HepG2 (cell line): ENCODE data around the gene ATF1. TPM values are rescaled to one million over a fixed set of nuclear protein-coding genes. Genes with fewer than 3 reads are reported as not detected.

Experiments used
- MXD1 ChIP-seq: sonication (generic); formaldehyde crosslinking; IDR thresholded peaks from 2 replicates; pipeline ENCODE4 v1.4.0; 2020; ENCODE audit warnings: mild to moderate bottlenecking, missing genetic modification reagents
- NFKB2 ChIP-seq: sonication (generic); formaldehyde crosslinking; IDR thresholded peaks from 2 replicates; pipeline ENCODE4 v1.4.0; 2020; ENCODE audit warnings: missing genetic modification reagents, borderline replicate concordance
- SOX6 ChIP-seq, 2 experiments: fragments of 450-650 bp in 1 of 2; sonication (generic) in 1 of 2; formaldehyde crosslinking in 1 of 2; IDR thresholded peaks; 2 replicates each; pipeline versions ENCODE4 v1.4.0 to v1.6.1; 2017 to 2020; ENCODE audit warnings: antibody characterized with exemption in 1 of 2, mild to moderate bottlenecking in 1 of 2, missing genetic modification reagents in 1 of 2
- TAF1 ChIP-seq: sonication (generic); formaldehyde crosslinking; IDR thresholded peaks from 2 replicates; pipeline ENCODE4 v1.4.0; 2020; ENCODE audit warnings: missing genetic modification reagents
- ZHX2 ChIP-seq, 2 experiments: sonication (generic) in 1 of 2; formaldehyde crosslinking in 1 of 2; IDR thresholded peaks; 2 replicates each; pipeline versions ENCODE4 v1.6.1 to v1.9.0; 2014 to 2022; ENCODE audit warnings: antibody characterized with exemption in 1 of 2, borderline replicate concordance in 1 of 2, inconsistent platforms in 1 of 2, low read depth in 1 of 2, missing genetic modification reagents in 1 of 2
- ZMYM2 ChIP-seq: sonication (generic); formaldehyde crosslinking; IDR thresholded peaks from 2 replicates; pipeline ENCODE4 v1.8.0; 2022; ENCODE audit warnings: mild to moderate bottlenecking, missing genetic modification reagents
- ZNF337 ChIP-seq: sonication (generic); formaldehyde crosslinking; IDR thresholded peaks from 2 replicates; pipeline ENCODE4 v1.5.1; 2020; ENCODE audit warnings: missing genetic modification reagents, low read depth, mild to moderate bottlenecking, borderline replicate concordance
- ZNF510 ChIP-seq: sonication (generic); formaldehyde crosslinking; IDR thresholded peaks from 2 replicates; pipeline ENCODE4 v1.4.0; 2020; ENCODE audit warnings: low read depth, mild to moderate bottlenecking, missing genetic modification reagents
- ZNF720 ChIP-seq: sonication (generic); formaldehyde crosslinking; IDR thresholded peaks from 2 replicates; pipeline ENCODE4 v1.4.0; 2020; ENCODE audit warnings: missing genetic modification reagents
- polyA plus RNA-seq, 8 experiments: library from polyadenylated mRNA; depleted of rRNA in 3 of 8; stranded (reverse) in 7 of 8; unstranded in 1 of 8; fragments of >200 nt; fragmentation: Illumina TruSeq in 4 of 8; extraction: Trizol in 4 of 8; gene quantifications; 2 replicates each; pipeline versions ENCODE4 v1.2.1 to v1.2.3, GENCODE V29; 2011 to 2016; ENCODE audit warnings: low read depth in 4 of 8, missing spikeins in 1 of 8, mixed read lengths in 1 of 8; ENCODE audit not compliant: insufficient read depth in 1 of 8
- total RNA-seq, 5 experiments: library from RNA; depleted of rRNA; stranded (reverse); fragments of >200 nt; fragmentation: Illumina TruSeq; extraction: Trizol; gene quantifications; 2 replicates each; pipeline ENCODE4 v1.2.3, GENCODE V29; 2016; ENCODE audit warnings: low read depth in 1 of 5
- TF ChIP-seq, protein P1 (sequence below): sonication (generic); formaldehyde crosslinking; IDR thresholded peaks from 2 replicates; pipeline ENCODE4 v1.4.0; 2020; ENCODE audit warnings: missing genetic modification reagents
- TF ChIP-seq, protein P2 (sequence below): IDR thresholded peaks from 2 replicates; pipeline ENCODE4 v1.6.1; 2016; ENCODE audit warnings: missing biosample characterization, missing genetic modification reagents, low read depth

The ATF1 gene
- total and polyA plus RNA-seq, 2 of the 13 experiments (the other 11 are each of a cell fraction or from before 2014, with no cell fraction given), result 29.3 to 52.0 TPM

DNA sequence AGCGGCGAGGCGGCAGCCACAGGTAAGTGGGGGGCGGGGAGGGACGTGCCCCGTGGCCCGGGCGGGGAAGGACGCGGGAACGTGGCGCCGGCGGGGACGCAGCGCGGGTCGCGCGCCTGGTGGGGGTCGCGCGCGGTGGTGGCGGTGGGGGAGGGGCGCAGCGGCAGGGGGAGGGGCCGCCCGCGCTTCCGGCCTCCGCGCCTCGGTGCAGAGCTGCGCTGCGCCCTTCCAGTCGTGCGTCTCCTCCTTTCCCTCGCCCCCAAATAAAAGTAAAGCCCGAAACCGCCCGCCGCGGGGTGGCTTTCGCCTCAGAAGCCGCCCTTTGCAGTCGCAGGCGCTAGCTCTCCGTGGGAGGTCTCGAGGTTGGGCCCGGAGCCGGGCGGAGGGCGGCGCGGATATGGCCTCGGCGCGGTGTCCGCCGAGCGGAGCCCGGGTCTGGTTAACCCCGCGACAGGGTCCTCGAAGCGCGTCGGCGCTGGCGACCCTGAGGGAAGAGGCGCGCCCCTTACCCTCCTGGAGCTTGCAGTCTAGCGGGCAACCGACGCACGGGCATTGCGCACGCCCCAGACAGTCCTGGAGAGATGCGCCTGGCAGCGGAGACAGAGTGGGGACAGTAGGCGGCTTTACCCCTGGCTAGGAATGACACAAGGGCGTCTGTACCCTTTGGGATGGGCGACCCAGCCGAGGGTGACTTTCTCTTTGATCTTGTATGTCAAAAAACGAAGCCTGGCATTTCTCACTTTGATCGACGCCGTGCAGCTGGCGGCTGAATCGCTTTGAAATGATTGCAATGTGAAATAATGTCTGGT lies 589 bp downstream of the ATF1 start (continued):
- TF ChIP-seq ZNF337 (CRISPR knock-in tag) (no peak), ZNF510 (CRISPR knock-in tag) (no peak), ZMYM2 (CRISPR knock-in tag) (no peak), ZNF720 (CRISPR knock-in tag) (no peak), MXD1 (no peak), ZHX2 (IDR thresholded peaks at IDR 0.05; ENCODE audit: low read depth) (no peak), ZHX2 (CRISPR knock-in tag; IDR thresholded peaks at IDR 0.05; ENCODE audit: borderline replicate concordance) (no peak), SOX6 (IDR thresholded peaks at IDR 0.05) (no peak), SOX6 (CRISPR knock-in tag; IDR thresholded peaks at IDR 0.05) (0 out of 2 replicates have a peak, but pooled peaks have one; percentile 13), NFKB2 (peak; percentile 82; the same call in 1 of the 2 replicates), TAF1 (CRISPR knock-in tag) (peak; percentile 65)
- TF ChIP-seq, protein P1, sequence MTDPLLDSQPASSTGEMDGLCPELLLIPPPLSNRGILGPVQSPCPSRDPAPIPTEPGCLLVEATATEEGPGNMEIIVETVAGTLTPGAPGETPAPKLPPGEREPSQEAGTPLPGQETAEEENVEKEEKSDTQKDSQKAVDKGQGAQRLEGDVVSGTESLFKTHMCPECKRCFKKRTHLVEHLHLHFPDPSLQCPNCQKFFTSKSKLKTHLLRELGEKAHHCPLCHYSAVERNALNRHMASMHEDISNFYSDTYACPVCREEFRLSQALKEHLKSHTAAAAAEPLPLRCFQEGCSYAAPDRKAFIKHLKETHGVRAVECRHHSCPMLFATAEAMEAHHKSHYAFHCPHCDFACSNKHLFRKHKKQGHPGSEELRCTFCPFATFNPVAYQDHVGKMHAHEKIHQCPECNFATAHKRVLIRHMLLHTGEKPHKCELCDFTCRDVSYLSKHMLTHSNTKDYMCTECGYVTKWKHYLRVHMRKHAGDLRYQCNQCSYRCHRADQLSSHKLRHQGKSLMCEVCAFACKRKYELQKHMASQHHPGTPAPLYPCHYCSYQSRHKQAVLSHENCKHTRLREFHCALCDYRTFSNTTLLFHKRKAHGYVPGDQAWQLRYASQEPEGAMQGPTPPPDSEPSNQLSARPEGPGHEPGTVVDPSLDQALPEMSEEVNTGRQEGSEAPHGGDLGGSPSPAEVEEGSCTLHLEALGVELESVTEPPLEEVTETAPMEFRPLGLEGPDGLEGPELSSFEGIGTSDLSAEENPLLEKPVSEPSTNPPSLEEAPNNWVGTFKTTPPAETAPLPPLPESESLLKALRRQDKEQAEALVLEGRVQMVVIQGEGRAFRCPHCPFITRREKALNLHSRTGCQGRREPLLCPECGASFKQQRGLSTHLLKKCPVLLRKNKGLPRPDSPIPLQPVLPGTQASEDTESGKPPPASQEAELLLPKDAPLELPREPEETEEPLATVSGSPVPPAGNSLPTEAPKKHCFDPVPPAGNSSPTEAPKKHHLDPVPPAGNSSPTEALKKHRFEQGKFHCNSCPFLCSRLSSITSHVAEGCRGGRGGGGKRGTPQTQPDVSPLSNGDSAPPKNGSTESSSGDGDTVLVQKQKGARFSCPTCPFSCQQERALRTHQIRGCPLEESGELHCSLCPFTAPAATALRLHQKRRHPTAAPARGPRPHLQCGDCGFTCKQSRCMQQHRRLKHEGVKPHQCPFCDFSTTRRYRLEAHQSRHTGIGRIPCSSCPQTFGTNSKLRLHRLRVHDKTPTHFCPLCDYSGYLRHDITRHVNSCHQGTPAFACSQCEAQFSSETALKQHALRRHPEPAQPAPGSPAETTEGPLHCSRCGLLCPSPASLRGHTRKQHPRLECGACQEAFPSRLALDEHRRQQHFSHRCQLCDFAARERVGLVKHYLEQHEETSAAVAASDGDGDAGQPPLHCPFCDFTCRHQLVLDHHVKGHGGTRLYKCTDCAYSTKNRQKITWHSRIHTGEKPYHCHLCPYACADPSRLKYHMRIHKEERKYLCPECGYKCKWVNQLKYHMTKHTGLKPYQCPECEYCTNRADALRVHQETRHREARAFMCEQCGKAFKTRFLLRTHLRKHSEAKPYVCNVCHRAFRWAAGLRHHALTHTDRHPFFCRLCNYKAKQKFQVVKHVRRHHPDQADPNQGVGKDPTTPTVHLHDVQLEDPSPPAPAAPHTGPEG (CRISPR knock-in tag), result 0 out of 2 replicates have a peak, but pooled peaks have one; percentile 32
- TF ChIP-seq, protein P2, sequence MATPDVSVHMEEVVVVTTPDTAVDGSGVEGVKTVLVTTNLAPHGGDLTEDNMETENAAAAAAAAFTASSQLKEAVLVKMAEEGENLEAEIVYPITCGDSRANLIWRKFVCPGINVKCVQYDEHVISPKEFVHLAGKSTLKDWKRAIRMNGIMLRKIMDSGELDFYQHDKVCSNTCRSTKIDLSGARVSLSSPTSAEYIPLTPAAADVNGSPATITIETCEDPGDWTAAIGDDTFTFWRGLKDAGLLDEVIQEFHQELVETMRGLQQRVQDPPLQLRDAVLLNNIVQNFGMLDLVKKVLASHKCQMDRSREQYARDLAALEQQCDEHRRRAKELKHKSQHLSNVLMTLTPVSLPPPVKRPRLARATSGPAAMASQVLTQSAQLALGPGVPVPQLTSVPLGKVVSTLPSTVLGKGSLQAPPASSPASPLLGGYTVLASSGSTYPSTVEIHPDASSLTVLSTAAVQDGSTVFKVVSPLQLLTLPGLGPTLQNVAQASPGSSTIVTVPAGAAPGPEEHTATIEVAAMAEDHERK (CRISPR knock-in tag), result no peak
